Measurements from ENCODE around the gene F13A1.
"Not testable (repeated sequence)": the region's sequence is repeated elsewhere in the genome, so short reads cannot be mapped to it uniquely, and the experiment has no call there.

The F13A1 gene

GRCh38 chr6:6317825-6318733 lies 2.4 kb downstream of the F13A1 start:
- no peak for DNase-seq

DNA sequence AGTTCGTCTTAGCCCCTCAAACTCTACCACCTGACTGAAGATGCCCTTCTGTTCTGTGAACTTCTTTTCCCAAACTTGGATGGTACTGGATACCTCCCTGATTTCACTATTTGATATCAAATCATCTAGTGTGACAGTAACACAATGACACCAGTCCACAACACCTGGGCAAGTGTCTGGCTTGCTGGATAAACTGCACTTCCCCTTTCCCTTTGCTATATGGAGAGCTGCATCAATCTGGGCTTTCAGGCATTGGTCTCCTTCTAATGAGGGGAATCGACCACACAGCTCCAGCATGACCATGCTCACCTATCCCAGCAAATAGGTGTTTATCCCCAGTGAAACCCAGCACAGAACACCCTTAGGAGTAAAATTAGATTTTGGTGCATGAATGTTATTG lies 3.1 kb downstream of the F13A1 start:
- DNase-seq = no peak

- peak; percentile 10 for DNase-seq
Observed at GRCh38 chr6:6315660-6316059, 4.8 kb downstream of the F13A1 start.

DNA sequence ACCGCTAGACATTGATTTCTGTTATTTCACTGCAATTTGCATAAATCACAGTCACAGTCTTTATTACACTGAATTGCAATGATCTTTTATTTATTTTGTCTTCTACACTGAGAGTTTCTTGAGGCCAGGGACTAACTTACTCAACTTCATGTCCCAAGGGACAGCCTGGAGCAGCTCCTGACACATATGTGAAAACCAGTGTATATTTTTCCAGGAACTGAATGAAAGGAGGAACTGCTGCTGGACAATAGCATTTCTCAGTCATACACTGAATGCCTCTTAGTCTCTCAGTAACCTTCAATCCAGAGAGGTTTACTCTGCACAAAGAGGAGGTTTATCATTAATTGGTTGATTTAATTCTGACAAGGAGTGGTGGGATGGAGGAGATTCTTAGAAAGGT lies 5.9 kb downstream of the F13A1 start:
- no peak for DNase-seq

GRCh38 chr6:6312901-6313441 lies 7.5 kb downstream of the F13A1 start:
- DNase-seq = no peak

- DNase-seq = no peak
Observed at GRCh38 chr6:6305575-6305974, 14.9 kb downstream of the F13A1 start.

- DNase-seq = not testable (repeated sequence)
Observed at GRCh38 chr6:6300383-6300782, 20.1 kb downstream of the F13A1 start.

GRCh38 chr6:6293317-6293716 lies 27.1 kb downstream of the F13A1 start:
- no peak for DNase-seq

DNA sequence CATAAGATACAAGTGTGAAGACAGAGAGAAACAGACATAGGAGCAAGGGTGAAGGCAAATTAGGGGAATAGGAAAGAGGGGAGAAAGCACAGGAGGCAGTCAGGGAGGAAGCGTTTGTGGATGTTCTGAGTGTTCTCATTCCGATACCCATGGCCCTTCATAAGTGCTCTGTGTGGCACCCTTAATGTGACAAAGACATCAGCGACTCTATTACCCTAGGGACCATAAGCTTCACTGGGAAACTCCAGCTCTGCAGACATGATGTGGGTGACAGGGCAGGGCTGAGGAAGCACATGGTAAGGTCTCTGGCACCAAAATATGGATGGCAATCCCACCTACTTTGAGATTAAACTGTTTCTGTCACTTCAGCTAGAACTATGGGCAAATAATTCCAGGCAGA lies 33.0 kb downstream of the F13A1 start:
- DNase-seq = no peak

- DNase-seq = no peak
Observed at GRCh38 chr6:6285679-6286078, 34.8 kb downstream of the F13A1 start.

- DNase-seq = no peak
Observed at GRCh38 chr6:6284221-6284966, 36.1 kb downstream of the F13A1 start.

- DNase-seq = no peak
Observed at GRCh38 chr6:6283746-6284145, 36.7 kb downstream of the F13A1 start.

- no peak for DNase-seq
Observed at GRCh38 chr6:6282716-6283115, 37.7 kb downstream of the F13A1 start.

- DNase-seq = no peak
Observed at GRCh38 chr6:6277413-6277812, 43.0 kb downstream of the F13A1 start.

DNA sequence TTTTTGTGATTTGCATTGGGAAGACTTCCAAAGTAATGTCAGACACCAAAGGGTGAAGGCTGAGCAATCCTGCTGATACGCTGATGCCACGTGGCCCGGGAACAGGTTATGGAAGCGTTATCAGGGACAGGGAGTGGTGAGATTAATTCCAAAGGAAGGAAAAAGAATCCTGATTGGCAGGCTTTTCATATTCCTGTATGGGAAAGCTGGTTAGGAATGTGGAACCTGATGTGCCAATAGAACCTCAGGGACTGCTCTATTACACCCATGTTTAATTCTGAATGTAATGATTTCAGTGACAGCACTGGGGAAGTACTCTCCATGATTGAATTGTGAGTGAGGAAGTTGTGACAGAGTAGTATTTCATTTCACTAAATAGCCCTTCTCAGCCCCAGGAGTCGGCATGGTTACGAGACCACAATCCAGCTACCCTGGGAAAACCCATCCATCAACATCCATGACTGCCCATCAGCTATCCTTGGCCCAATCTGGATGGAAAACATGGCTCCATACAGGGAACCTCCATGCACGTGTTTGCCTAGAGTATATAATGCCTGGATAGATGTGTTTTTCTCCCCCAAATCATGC lies 49.4 kb downstream of the F13A1 start:
- no peak for DNase-seq

- no peak for DNase-seq
Observed at GRCh38 chr6:6260196-6260722, 60.2 kb downstream of the F13A1 start.

- no peak for DNase-seq
Observed at GRCh38 chr6:6256886-6257285, 63.6 kb downstream of the F13A1 start.

- no peak for DNase-seq
Observed at GRCh38 chr6:6256259-6256658, 64.2 kb downstream of the F13A1 start.

DNA sequence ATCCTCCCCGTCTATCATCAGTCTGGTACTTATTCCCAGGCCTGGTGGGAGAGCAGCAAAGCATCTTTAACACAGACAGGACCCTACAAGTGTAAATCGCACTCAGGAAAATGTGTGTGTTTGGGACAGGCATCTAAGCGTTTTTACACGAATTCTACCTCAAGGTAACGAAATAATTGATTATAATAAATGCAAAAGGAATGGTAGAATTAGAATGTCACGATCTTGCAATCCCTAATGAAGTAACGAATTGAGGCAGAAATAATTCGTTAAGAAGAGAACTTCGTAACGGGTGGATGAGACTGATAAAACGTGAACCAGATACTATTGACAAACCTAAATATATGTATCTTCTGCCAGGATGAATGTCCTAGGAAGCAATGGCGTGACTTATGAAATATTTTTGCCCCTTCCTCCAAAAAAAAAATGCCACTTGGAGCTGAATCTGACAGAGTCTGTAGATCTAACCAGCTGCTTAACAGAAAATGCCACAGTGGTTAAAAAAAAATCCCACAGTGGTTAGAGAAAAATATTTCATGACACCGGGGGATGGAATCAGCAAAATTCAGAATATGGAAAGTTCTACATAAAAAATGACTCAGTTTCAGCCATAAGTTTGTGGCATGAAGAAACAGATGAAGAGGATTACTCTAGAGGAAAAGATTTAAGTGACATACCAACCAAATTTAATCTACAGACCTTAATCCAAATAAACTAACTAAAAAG lies 68.7 kb downstream of the F13A1 start:
- DNase-seq = no peak

- no peak for DNase-seq
Observed at GRCh38 chr6:6248651-6249050, 71.8 kb downstream of the F13A1 start.

- no peak for DNase-seq
Observed at GRCh38 chr6:6246544-6246943, 73.9 kb downstream of the F13A1 start.

- DNase-seq = no peak
Observed at GRCh38 chr6:6244624-6245023, 75.8 kb downstream of the F13A1 start.

GRCh38 chr6:6243846-6244245 lies 76.6 kb downstream of the F13A1 start:
- DNase-seq = no peak

Data from NCI-H2227 treated with DMSO at 0.1 percent for 48 hours (cell line).